ENCODE results near the gene MBD3.

DNA sequence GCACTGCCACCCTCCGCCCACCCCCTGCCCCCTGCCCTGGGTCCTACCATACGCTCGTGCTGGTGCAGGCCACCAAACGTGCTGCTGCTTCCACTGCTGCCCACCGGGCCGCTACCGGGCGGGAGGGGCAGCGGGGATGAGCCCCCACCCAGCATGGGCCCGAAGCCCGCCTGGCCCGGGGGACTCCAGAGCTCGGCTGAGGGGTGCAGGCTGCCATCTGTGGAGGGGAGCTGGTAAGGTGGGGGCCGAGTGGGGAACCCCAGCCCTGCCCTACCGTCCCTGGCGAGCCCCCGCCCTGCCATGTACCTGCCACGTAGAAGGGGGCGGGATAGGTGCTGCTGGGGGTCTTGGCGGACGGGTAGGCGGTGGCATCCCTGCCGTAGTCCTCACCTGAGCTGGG is 29.3 kb upstream of the MBD3 start:
- TF ChIP-seq, protein P1, sequence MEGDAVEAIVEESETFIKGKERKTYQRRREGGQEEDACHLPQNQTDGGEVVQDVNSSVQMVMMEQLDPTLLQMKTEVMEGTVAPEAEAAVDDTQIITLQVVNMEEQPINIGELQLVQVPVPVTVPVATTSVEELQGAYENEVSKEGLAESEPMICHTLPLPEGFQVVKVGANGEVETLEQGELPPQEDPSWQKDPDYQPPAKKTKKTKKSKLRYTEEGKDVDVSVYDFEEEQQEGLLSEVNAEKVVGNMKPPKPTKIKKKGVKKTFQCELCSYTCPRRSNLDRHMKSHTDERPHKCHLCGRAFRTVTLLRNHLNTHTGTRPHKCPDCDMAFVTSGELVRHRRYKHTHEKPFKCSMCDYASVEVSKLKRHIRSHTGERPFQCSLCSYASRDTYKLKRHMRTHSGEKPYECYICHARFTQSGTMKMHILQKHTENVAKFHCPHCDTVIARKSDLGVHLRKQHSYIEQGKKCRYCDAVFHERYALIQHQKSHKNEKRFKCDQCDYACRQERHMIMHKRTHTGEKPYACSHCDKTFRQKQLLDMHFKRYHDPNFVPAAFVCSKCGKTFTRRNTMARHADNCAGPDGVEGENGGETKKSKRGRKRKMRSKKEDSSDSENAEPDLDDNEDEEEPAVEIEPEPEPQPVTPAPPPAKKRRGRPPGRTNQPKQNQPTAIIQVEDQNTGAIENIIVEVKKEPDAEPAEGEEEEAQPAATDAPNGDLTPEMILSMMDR (IDR thresholded peaks at IDR 0.05; ENCODE audit: poor library complexity), result no peak
- TF ChIP-seq EZH2 (IDR thresholded peaks at IDR 0.05; ENCODE audit: borderline replicate concordance) (no peak), EZH2phosphoT487 (IDR thresholded peaks at IDR 0.05; ENCODE audit: low read depth, severe bottlenecking, unreplicated experiment) (no peak)
